GM12872 (cell line): Measurements from ENCODE around the gene USP15.

ENCODE experiments used
- TF ChIP-seq, protein P1 (sequence below): IDR thresholded peaks from 3 replicates; pipeline ENCODE4 v1.5.1; 2011; ENCODE audit warnings: low read depth, mild to moderate bottlenecking, low read length, moderate library complexity; ENCODE audit not compliant: insufficient read depth

USP15 gene

DNA sequence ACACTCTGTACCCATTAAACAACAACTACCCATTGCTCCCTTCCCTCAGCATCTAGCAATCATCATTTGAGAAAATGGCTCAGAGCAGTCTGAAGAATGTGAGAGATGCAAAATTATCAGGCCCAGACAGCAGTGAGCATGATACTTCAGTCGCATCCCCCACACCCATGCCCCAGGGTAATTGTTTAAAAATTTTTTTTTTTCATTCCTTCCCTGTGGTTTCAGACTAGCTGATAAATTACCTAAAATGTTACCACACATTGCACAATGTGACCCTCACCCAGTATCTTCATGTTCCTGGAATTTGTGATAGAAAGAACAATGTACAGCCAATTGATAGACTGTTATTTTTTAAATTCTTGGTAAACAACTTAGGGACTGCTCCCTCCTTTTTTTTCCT is 11.3 kb upstream of the USP15 start:
- TF ChIP-seq, protein P1, sequence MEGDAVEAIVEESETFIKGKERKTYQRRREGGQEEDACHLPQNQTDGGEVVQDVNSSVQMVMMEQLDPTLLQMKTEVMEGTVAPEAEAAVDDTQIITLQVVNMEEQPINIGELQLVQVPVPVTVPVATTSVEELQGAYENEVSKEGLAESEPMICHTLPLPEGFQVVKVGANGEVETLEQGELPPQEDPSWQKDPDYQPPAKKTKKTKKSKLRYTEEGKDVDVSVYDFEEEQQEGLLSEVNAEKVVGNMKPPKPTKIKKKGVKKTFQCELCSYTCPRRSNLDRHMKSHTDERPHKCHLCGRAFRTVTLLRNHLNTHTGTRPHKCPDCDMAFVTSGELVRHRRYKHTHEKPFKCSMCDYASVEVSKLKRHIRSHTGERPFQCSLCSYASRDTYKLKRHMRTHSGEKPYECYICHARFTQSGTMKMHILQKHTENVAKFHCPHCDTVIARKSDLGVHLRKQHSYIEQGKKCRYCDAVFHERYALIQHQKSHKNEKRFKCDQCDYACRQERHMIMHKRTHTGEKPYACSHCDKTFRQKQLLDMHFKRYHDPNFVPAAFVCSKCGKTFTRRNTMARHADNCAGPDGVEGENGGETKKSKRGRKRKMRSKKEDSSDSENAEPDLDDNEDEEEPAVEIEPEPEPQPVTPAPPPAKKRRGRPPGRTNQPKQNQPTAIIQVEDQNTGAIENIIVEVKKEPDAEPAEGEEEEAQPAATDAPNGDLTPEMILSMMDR = no peak

DNA sequence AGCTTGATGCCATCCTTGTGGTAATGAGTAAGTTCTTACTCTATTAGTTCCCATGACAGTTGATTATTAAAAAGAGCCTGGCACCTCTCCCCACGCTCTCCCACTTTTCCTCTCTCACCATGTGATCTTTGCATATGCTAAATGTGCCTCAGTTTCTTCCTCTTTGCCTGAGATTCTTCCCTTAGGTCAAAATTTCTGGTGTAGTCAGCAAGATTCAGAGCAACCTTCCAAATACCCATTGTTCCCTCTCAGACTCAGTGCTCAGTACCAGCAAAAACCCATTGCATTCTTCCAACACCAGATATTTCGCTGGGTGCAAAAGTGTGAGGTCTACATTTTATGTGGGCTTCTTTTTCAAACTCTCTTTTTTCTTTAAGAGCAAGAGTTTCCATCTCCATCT is 10.8 kb upstream of the USP15 start:
- TF ChIP-seq, protein P1 = no peak

DNA sequence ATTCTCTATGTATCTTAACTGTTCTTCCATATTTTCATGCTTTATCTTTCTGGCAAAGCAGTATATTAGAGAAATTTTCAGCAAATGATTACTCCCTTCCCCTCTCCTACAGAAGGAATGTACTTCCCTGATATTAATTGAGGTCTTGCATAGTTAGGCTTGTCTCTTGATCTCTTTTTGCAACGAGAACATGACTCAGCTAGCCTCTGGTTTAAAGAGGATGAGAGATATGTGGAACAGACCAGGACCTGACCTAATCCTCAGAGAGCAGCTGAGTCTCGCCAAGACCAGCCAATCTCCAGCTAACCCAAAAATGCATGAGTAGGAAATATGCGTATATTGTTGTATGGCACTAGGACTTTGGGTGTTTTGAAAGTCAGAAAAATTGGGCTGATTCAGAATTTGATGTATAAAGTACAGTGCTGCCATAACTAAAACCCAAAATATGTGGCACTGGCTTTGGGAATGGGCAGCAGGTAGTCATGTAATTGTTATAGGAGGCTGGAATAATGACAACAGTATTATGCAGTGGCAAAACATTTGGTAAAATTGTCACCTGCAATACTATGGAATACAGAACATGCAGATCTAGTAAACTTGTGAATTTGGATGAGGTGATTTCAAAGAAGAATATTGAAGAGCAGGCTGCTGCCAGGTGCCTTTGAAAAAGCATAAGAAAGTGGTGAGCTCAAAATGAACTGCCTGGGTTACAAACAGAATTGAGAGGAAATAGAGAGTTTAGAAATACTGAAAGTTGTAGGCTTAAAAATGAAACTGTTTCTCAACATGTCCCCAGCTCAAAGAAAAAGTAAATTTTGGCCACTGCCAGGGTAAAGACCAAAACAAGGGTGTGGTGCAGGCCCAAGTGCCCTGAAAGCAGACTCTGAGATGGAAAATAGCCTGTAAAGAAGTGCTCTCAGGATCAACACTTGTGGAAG is 9.3 kb upstream of the USP15 start:
- TF ChIP-seq, protein P1 = no peak

DNA sequence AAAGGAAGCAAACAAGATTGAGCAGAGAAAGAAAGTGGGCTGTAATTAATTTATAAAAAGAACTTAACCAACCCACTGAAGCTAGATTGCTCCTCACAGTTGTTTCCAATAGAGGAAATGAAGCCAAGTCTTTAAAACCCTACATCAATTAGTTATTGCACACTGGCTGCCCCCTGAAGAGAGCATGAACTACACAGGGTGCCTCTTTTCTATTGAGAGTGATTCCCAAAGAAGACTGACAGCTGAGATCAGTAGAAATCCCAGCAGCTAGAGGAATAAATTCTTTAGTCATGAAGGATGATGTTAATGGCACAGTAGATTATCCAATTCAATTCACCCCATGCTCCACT is 8.6 kb upstream of the USP15 start:
- TF ChIP-seq, protein P1 = no peak

DNA sequence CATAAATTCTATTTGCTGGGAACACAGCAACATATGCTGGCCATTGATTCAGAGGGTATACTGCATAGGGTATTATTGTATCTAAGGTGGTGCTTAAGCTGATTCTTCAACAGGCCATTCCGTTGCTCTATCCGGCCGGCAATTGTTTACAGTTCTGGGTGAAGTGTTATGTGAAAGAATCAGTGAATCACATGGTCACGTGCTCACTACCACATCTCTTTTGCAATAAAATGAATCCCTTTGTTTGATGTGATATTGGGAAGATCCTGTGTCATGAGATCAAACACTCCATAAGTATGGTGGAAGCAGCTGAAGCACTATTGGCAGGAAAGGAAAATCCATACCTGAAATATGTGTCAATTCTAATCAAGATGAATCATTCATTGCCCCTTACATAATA is 7.6 kb upstream of the USP15 start:
- TF ChIP-seq, protein P1 = no peak

DNA sequence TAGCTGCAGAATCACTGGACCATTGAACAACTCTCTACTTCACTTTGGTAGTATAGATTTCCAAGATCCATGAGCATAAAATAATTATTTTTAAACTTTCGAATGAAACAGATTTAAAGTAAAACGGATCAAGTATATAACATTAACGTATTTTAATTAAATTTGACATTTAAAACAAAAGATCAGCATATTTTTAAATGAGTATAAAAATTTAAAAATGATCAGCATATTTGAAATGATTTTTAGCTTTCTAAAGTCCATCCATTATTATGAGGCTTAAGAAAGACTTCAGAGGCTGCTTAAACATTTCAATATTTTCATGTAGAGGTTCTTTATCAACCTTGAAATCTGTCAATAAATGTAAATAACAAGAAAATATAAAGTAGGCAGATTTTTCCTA is 5.2 kb upstream of the USP15 start:
- TF ChIP-seq, protein P1 = no peak

DNA sequence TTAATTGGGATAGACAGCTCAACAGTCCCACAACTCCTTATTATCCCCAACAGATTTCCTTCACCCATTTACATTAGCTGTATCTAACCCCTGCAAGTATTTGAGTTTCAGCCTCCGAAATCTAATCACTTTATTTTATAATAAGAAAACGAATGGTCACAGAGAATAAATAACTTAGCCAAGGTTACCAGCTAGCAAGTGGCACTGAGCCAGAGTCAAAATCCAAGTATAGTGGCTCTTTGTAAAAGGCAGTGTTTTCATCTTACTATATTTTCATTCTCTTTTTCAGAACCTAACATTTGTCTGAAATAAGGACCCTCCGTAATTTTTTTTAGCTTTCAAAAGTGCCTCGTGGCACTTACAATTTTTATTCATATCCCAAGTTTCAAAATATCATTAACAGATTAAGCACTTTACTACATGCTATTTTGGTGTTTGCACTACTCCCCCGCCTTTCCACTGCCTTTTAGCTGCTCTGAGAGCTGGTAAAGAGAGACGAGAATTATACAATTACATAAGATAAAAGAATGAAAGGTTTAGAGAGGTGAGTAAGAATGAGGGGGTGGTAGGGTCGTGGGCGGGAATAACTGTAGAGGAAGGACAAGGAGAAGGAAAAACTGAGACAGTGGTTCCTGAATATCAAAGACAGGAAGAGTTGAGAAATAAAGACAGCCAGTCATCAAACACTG is 3.7 kb upstream of the USP15 start:
- TF ChIP-seq, protein P1 = no peak
